Endothelial cell of umbilical vein (primary cell): Measurements from ENCODE around the gene ZBED4.

Experiments
- CTCF ChIP-seq, 2 donors: IDR thresholded peaks; 1 replicate in 1 of 2; 2 replicates in 1 of 2; pipeline ENCODE4 v1.5.1; 2011; ENCODE audit warnings: low read length in 2 of 2, mild to moderate bottlenecking in 2 of 2, moderate library complexity in 2 of 2, control low read depth in 1 of 2, inconsistent platforms in 1 of 2, low read depth in 1 of 2; ENCODE audit not compliant: insufficient read depth in 1 of 2; ENCODE audit errors: extremely low read depth in 1 of 2
- POLR2A ChIP-seq: IDR thresholded peaks from 2 replicates; pipeline ENCODE4 v1.6.1; 2012; ENCODE audit warnings: low read depth, mild to moderate bottlenecking, control low read depth, low read length

DNA sequence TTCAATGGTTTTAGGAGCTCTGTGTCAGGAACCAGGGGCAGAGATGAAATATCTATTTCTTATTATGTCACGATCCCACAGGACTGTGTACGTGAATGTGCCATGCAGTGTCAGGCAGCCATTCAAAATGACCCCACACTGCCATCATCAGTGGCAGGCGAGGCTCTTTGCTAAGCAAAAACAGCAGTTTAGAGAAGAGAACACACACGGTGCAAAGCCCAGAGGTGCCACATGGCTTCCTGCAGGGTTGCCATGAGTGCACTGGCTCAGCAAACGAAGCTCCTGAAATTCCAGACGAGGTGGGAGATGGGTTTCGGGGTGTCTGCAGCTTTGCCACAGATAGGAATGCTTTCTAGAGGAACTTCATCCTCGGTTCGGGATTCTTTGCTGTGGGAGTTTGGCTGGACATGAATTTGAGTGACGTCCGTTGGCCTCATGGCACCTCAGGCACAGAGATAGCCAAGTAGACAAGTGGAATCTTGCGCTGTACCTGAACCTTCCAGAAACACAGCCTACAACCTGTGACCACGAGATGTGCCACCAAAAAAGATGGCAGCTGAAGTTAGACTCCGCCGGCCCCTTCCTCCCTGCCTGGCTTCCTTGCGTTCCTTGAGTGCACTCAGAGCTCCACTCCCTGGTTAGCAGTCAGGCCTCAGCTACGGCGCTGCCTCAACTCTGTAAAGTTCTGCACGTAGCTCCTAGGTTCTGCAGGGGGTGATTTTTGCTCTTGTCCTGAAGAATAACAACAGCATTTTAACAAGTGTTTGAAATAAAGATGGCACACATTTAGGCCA, 7.8 kb upstream of the ZBED4 start:
- no peak for TF ChIP-seq CTCF (IDR thresholded peaks at IDR 0.05; ENCODE audit: extremely low read depth in 1 of 2, insufficient read depth in 1 of 2, low read depth in 1 of 2, low read length in 2 of 2)
- TF ChIP-seq POLR2A: no peak
